ENCODE measurements around the gene TRAF7.
A peak's percentile ranks its signal among the peaks of the same experiment; 100 is the strongest.
"Not testable (repeated sequence)": the region's sequence is repeated elsewhere in the genome, so short reads cannot be mapped to it uniquely, and the experiment has no call there.

TRAF7 gene

DNA sequence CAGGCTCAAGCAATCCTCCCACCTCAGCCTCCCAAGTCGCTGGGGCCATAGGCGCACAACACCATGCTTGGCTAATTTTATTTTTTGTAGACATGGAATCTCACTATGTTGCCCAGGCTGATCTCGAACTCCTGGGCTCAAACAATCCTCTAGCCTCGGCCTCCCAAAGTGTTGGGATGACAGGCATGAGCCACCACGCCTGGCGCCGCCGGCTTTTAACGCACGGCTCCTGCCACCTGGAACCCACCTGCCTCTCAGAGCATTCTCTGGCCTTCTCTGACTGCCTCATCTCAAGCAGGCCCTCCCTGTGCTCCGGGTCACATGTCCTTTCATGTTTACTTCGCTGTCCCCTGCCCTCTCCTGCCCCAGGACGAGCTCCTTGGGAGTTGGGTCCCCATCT lies 30.5 kb downstream of the TRAF7 start:
- DNase-seq, result no peak

DNA sequence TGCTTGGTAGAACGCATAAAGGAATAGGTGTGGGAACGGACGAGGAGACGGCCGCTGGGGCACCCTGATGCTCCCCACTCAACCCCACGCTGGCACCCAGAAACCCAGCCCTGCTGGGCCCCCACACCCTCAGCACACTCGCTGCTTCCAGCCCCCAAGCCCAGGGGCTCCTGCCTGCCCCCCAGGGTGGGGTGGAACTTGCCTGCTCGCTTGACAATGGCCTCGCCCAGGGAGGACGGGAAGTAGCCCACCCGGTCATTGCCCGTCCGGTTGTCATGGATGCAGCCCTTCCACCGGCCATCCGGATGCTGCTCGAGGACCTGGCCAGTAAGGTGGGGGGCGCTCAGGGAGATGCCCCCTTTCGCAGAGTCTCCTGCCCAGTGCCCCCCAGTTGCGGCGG lies 30.9 kb downstream of the TRAF7 start:
- no peak for DNase-seq

- DNase-seq, result no peak
These were observed 31.6 kb downstream of the TRAF7 start for GRCh38 chr16:2187212-2187611.

DNA sequence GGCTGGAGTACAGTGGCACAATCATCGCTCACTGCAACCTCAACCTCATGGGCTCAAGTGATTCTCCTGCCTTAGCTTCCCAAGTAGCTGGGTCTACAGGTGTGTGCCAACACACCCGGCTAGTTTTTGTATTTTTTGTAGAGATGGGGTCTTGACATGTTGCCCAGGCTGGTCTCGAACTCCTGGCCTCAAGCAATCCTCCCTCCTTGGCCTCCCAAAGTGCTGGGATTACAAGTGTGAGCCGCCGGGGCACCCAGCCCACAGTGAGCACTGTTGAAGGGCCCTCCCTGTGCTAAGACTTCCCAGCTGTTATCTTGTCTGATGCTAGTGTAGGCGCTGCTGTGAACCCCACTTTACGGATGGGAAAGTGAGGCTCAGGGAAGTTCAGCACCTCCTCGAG lies 32.8 kb downstream of the TRAF7 start:
- no peak for DNase-seq

- DNase-seq, result no peak
These were observed 33.8 kb downstream of the TRAF7 start for GRCh38 chr16:2189252-2189893.

- DNase-seq, result no peak
These were observed 34.5 kb downstream of the TRAF7 start for GRCh38 chr16:2190002-2190658.

GRCh38 chr16:2190659-2191445 lies 35.3 kb downstream of the TRAF7 start:
- no peak for DNase-seq

GRCh38 chr16:2191446-2191706 lies 35.8 kb downstream of the TRAF7 start:
- no peak for DNase-seq

DNA sequence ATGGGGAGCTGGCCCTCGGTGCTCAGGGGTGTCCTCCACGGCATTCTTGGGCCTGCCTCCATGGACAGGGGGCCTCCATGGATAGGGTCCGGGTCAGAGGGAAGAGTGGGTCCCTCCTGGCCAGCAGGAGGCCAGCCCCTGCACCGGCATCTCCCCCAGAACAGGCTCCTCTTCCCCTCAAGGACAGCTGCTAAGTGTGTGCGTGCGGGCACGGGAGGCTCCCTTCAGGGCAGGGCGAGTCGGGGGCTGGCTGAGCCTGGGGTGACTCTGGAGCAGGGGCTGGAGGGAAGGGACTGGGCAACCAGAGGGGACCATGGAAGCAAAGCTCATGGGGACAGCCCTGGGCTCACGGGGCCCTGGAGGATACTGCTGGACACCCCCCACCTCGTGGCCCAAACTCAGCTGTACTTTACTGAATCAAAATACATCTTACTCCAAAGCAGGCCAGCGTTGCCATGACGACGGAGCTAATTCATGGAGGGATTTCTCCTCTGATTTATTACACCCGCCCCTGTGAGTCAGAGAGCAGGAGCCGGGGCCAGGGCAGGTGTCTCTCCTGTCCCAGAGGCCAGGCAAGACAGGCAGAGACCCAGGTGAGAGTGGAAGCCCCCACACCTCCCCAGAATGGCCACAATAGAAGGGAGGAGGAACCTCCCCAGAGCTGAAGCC lies 38.7 kb downstream of the TRAF7 start:
- DNase-seq, result no peak

DNA sequence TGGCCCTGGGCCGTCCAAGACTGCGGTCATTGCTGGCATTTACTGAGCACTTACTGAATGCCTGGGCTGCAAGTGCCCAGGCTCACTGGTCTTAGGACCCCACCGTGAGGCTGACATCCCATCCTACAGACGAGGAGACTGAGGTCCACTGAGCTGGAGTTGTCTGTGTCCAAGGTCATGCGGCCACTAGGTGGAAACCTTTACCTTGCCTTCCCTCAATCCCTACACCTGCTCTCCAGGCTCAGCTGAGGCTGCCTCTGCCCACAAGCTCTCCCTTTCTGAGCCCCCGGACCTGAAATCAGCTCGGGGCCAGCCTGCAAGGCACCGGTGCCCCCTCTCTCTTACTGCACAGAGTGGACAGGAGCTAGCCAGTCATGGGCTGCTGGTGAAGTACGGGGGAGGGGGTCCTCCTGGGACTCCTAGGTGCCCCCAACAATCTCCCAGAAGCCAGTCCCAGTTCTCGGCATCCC lies 39.3 kb downstream of the TRAF7 start:
- DNase-seq, result peak in 1 of 2 experiments; percentile 40

- no peak for DNase-seq
These were observed 40.0 kb downstream of the TRAF7 start for GRCh38 chr16:2195322-2196161.

DNA sequence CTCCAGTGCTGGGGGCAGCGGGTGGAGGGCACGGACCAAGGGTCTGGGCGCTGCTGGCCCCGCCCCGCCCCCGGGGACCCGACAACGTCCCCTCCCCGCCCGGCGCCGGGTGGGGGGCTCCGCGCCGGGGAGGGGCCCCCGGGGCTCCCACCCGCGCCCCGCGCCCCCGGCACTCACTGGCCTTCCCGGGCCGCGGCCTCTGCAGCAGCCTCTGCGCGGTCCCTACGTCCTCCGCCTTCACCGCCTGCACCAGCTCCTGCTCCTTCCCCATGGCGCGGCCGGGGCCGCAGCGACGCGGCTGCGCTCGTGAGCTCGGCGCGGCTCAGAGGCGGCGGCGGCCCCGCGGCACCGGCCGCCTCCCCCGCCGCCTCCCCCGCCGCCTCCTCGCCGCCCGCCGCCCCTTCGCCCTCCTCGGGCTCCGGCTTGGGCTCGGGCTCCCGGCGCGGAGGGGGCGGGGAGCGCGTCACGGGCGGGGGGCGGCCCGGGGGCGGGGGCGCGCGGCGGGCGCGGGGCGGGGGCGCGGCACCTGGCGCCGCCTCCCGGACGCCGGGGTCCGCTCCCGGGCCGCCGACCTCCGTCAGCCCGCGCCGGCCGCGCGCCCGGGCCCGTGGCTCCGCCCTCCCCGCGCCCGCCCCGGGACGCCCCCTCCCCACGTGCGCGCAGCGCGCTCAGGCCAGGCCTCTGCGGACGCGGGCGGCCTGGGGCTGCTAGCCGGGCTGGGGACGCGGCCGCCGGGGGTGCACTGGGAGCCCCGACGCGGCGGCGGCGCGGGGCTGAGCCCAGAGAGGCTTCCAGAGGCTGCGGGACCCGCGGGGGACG lies 40.8 kb downstream of the TRAF7 start, which contains the start of gene CASKIN1:
Gene CASKIN1, minus strand, starts transcription at position 444 of the 819 bp plus-strand sequence. Its CDS starts 173 bp downstream, at position 271.
- DNase-seq, result no peak

GRCh38 chr16:2196981-2197511 lies 41.5 kb downstream of the TRAF7 start:
- DNase-seq, result no peak

DNA sequence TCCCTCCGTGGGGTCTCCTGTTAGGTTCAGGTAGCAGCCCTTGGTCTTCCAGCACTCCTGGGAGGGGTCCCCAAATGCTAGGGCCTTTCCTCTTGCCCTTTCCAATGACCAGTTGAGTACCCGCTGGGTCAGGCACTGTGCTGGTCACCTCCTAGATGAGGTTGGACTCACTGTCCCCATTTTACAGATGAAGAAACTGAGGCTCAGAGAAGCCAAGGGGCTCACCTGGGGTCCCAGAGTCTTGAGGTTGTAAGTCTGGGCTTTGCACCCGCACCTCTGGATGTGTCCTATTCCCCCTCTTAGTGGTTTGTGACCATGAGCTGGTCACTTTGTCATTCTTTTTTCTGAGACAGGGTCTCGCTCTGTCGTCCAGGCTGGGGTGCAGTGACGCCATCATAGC lies 42.2 kb downstream of the TRAF7 start:
- no peak for DNase-seq

DNA sequence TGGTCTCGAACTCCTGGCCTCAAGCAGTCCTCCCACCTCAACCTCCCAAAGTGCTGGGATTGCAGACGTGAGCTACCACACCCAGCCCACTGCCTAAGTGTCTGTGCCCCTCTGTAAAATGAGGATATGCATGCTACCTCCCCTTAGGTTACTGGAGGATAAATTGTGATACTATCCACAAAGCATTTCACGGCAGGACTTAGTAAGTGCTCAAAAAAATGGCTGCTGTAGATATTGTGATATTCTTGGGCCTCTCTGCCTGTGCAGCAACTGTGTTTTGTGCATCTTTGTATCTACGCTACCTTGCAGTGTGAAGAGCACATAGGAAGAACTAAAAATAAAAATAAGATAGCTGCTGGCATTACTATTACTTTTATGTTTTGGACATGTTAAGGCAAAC lies 42.7 kb downstream of the TRAF7 start:
- no peak for DNase-seq

DNA sequence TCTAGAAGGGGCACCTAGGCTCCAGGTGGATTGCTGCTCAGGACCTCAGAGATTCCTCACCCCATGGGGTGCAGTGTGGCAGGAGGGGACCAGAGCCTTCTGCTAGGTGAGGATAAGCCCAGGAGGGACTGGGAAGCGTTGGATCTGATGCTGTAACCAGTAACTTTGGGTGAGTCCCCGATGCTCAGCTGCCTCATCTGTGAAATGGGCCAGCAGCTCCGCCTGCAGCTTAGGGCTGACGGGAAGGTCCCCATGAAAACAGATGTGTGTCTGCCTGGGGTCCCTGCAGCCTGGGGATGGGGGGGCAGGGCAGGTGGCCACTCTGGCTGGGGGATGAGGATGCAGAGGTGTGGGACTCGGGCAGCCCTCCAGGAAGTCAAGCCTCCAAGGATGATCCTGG lies 43.5 kb downstream of the TRAF7 start:
- DNase-seq, result no peak

DNA sequence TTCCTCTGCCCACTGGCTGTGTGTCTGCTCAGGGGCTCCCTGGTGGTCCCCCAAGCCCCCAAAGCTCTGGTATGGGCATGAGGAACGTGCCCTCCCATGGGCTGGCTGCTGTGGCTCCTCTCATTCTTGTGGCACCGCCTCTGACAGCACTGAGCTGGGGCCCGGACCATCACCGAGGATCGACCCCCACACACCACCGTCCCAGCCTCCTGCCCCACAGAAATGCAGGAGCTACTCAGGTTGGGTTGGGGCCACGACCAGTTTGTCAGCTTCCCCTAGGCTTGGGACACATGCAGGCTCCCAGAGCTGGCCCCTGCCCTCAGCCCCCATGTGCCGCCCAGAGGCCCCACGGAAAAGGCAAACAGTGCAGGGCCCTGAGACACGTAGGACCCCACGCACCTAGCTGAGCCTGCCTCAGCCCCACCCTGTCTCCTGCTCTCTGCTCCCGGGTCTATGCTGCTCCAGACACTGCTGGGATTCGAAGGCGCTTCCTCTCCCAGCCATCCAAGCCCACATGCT lies 44.1 kb downstream of the TRAF7 start:
- no peak for DNase-seq

DNA sequence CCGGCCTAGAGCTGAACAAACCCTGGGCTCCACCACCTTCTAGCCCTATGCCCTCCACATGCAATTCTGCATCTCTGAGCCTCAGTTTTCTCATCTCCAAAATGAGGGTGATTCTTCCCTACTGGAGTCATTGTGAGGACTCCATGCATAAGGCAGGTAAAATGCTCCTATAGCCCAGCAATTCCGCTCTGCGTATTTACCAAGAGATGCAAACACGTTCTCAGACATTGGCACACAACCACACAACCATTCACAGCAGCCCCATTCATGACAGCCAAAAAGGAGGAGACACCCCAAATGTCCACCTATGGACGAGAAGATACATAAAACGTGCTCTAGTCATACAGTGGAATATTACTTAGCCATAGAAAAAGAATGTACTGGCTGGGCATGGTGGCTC lies 44.7 kb downstream of the TRAF7 start:
- no peak for DNase-seq

- DNase-seq, result not testable (repeated sequence)
These were observed 47.6 kb downstream of the TRAF7 start for GRCh38 chr16:2203119-2203688.

DNA sequence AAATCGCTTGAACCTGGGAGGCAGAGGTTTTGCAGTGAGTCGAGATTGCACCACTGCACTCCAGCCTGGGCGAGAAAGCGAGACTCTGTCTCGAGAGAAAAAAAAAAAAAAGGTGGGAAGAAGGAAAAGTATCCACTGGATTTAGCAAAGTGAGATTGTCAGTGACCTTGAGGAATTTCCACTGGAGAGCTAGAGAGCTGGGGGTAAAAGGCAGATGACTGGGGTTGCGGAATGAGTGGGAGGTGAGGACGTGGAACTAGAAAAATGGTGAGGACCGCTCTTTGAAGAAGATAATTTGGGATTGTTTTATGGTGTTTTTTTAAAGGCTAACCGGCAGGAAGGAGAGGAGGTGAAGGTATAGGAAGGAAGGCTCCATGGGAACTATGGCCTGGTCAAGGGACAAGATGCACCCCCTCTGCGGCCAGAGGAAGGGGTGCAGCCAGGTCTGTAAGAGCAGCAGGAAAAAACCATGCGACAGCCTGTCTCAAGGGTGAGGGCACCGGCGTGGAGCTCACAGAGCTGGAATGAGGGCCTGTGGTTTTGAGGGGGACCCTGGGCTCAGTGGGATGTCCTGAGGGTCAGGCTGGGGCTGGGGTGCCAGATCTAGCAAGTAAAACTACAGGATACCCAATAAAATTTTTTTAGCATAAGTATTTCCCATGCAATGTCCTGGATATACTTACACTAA lies 49.0 kb downstream of the TRAF7 start:
- DNase-seq, result no peak

Data from cerebellar nuclear complex (tissue), 1 donor.